ENCODE results near the gene C17orf113.

DNA sequence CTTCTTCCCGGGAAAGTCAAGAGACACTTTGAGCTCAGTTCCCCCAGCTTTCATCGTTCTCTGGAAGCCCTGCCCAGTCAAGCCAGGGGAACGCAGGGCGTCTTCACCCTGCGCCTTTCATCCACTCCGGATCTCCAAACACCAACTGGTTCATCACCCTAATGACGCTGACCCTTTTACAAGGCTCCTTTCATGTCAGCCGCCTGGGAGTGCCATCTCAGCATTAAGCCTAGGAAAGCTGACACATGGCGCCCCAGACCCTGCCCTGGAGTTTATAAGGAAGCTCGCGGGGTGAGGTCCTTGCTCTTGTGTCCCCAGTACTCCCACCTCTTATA, 32.6 kb downstream of the C17orf113 start:
- TF ChIP-seq EP300 (IDR thresholded peaks at IDR 0.05) (no peak), CTCF (IDR thresholded peaks at IDR 0.05) (no peak), POLR2A (IDR thresholded peaks at IDR 0.05) (no peak), POLR2AphosphoS5 (IDR thresholded peaks at IDR 0.05) (no peak)

All from suprapubic skin (tissue), 4 donors.